NCI-H460 (cell line): ENCODE measurements around the gene WDR13. TPM values are rescaled to one million over a fixed set of nuclear protein-coding genes. Genes with fewer than 3 reads are reported as not detected.
"Not testable (repeated sequence)": the region's sequence is repeated elsewhere in the genome, so short reads cannot be mapped to it uniquely, and the experiment has no call there.

Experiments
- DNase-seq: peaks from one replicate; pipeline ENCODE4 v3.0.0-alpha.2; 2016; ENCODE audit warnings: low read depth; ENCODE audit errors: extremely low read depth
- small RNA-seq, 2 experiments: library from RNA; depleted of rRNA; stranded (forward); fragments of <200 nt; gene quantifications; one replicate each; pipeline ENCODE3, GENCODE V24; 2014
- total RNA-seq: library from RNA; depleted of rRNA; stranded (reverse); fragments of >200 nt; shearing (Covaris generic); gene quantifications from 2 replicates; pipeline ENCODE4 v1.2.3, GENCODE V29; 2014; rRNA removed

The WDR13 gene
- total RNA-seq, 1 experiment from 2014 or later, result 81.0 TPM

DNA sequence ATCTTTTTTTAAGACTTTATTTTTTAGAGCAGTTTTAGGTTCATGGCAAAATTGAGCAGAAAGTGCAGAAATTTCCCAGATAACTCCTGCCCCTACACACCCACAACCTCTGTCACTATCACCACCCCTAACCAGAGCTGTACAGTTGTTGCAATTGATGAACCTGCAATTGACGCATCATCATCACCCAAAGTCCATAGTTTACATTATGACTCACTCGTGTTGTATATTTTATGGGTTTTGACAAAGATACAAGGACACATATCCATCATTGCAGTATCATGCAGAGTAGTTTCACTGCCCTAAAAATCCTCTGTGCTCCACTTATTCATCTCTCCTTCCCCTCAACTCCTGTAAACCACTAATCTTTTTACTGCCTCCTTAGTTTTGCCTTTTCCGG, 51.8 kb downstream of the WDR13 start:
- no peak for DNase-seq

DNA sequence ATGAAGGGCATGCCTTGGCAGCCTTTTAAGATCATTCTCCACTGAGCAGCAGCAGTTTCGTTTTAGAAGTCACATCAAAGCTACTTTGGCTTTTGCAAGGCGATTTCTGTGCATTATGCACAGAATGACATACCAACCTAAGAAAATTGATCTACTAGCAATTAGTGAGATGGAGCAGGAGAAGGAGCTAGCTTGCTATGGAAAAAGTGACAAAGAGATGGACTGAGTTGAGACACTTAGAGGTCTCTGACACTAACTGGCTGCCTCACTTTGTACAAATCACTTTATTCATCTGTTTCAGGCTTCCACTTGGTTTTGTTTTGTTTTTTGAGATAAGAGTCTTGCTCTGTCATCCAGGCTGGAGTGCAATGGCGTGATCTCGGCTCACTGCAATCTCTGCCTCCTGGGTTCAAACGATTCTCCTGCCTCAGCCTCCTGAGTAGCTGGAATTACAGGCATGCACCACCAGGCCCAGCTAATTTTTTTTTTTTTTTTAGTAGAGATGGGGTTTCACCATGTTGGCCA, 54.8 kb downstream of the WDR13 start:
- not testable (repeated sequence) for DNase-seq

DNA sequence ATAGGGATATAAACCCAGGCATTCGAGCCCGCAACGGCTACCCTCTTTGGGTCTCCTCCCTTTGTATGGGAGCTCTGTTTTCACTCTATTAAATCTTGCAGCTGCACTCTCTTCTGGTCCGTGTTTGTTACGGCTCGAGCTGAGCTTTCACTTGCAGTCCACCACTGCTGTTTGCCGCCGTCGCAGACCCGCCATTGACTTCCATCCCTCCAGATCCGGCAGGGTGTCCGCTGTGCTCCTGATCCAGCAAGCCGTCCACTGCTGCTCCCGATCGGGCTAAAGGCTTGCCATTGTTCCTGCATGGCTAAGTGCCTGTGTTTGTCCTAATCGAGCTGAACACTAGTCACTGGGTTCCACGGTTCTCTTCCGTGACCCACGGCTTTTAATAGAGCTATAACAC, 57.5 kb downstream of the WDR13 start:
- not testable (repeated sequence) for DNase-seq

Small RNAs within 50 kb of the gene (small RNA-seq; reads per million reads assigned to genes)
- gene MRPL32P1, result 0 reads per million in 2 experiments

Other genes starting within 250 kb of the WDR13 start
- gene SSX3, start 240.8 kb upstream of the WDR13 start, total RNA-seq, result not detected in 2 replicates
- gene SSX4, start 214.0 kb upstream of the WDR13 start, total RNA-seq, result not detected in 2 replicates
- not detected in 2 replicates for gene SSX4B, start 185.5 kb upstream of the WDR13 start, total RNA-seq
- 43.8 and 49.3 TPM in 2 replicates for gene SLC38A5, start 127.2 kb upstream of the WDR13 start, total RNA-seq
- gene FTSJ1, start 121.3 kb upstream of the WDR13 start, total RNA-seq, result 74.8 and 93.3 TPM in 2 replicates
- 12.0 and 13.9 TPM in 2 replicates for gene PORCN, start 88.5 kb upstream of the WDR13 start, total RNA-seq
- 39.8 and 48.9 TPM in 2 replicates for gene EBP, start 75.7 kb upstream of the WDR13 start, total RNA-seq
- gene TBC1D25, start 57.8 kb upstream of the WDR13 start, total RNA-seq, result 6.9 and 7.2 TPM in 2 replicates
- 304 and 352 TPM in 2 replicates for gene RBM3, start 23.0 kb upstream of the WDR13 start, total RNA-seq
- gene WAS, start 86.3 kb downstream of the WDR13 start, total RNA-seq, result 0.20 TPM in 1 of 2 replicates, not detected in the other
- gene SUV39H1, start 99.2 kb downstream of the WDR13 start, total RNA-seq, result 9.0 and 9.5 TPM in 2 replicates
- not detected in 2 replicates for gene GLOD5, start 164.3 kb downstream of the WDR13 start, total RNA-seq
- gene GATA1, start 189.1 kb downstream of the WDR13 start, total RNA-seq, result not detected in 2 replicates
- 40.1 and 44.9 TPM in 2 replicates for gene HDAC6, start 204.6 kb downstream of the WDR13 start, total RNA-seq
- gene ERAS, start 229.0 kb downstream of the WDR13 start, total RNA-seq, result 0.10 TPM in 1 of 2 replicates, not detected in the other
- gene PCSK1N, start 238.1 kb downstream of the WDR13 start, total RNA-seq, result 7.5 and 8.1 TPM in 2 replicates